Epidermal melanocyte (primary cell): ENCODE measurements around the gene HLA-E.
"Not testable (repeated sequence)": the region's sequence is repeated elsewhere in the genome, so short reads cannot be mapped to it uniquely, and the experiment has no call there.

Experiments used
- DNase-seq: peaks from one replicate; pipeline ENCODE4 v3.0.0; 2011; ENCODE audit warnings: low spot score; ENCODE audit not compliant: insufficient read length

Gene HLA-E

DNA sequence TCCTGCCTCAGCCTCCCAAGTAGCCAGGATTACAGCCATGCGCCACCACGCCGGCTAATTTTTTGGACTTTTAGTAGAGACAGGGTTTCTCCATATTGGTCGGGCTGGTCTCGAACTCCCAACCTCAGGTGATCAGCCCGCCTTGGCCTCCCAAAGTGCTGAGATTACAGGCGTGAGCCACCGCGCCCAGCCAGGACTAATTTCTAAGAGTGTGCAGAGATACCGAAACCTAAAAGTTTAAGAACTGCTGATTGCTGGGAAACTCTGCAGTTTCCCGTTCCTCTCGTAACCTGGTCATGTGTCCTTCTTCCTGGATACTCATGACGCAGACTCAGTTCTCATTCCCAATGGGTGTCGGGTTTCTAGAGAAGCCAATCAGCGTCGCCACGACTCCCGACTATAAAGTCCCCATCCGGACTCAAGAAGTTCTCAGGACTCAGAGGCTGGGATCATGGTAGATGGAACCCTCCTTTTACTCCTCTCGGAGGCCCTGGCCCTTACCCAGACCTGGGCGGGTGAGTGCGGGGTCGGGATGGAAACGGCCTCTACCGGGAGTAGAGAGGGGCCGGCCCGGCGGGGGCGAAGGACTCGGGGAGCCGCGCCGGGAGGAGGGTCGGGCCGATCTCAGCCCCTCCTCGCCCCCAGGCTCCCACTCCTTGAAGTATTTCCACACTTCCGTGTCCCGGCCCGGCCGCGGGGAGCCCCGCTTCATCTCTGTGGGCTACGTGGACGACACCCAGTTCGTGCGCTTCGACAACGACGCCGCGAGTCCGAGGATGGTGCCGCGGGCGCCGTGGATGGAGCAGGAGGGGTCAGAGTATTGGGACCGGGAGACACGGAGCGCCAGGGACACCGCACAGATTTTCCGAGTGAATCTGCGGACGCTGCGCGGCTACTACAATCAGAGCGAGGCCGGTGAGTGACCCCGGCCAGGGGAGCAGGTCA lies at the start of gene HLA-E:
HLA-E (plus strand) TSS at position 429 of the 945 bp plus-strand sequence; CDS start at position 452, 23 bp downstream.
- peak; percentile 81 for DNase-seq

DNA sequence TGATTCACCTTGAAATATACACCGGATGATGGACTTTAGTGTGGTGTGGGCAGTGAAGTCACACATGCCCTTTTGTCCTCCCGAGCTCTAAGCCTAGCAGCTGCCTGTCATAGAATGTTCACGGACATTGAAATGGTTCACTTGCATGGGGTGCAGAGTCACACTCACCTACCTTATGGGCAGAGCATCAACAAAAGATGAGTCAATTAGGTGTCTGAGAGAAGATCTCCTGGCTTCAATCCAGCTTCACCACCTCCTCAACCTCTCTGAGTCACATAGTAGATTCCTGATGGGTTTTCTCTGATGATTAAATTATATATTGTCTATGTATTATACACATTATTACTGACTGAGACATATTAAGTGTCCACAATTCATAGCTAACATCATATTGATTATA lies 48.1 kb upstream of the HLA-E start:
- no peak for DNase-seq

DNA sequence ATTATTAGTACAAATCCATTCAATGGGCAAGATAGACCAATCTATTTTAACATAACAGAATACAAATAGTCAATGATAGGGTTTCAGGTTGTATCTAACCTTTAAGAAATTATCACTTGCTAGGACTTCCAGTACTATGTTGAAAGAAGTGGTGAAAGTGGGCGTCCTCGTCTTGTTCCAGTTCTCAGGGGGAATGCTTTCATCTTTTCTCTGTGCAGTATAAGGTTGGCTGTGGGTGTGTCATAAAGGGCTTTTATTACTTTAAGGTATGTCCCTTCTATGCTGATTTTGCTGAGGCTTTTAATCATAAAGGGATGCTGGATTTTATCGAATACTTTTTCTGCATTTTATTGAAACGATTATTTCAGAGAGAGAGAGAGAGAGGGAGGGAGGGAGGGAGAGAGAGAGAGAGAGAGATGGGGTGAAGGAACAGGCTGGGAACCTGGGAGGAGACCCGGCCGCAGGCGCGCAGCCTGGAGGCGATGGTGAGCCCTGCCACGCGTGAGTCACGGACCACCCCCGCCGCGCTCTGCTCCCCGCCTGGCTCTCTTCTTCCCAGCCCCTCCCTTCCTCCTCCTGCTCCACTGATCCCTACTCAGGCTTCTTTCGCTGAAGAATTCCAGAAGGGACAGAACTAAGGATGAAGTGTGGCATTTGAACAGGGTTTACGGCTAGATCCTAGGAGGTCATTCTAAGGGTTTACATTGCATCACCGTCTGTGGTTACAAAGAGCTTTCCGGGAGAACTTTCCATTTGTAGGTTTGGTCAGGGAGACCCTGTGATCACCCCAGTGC lies 45.5 kb upstream of the HLA-E start:
- no peak for DNase-seq

DNA sequence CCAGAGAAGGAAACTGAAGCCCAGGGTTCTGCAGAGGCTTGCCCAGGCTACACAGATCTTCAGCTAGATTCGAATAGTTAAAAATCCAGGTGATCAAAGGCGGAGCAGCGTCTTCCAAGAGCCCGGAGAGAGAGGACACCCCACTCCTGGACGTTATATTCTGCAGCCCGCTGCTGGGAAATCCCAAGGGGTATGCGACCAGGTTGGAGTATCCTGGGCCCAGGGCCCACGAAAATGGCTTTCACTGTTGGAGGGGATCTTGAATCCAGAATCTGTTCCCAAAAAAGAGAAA lies 44.9 kb upstream of the HLA-E start:
- no peak for DNase-seq

DNA sequence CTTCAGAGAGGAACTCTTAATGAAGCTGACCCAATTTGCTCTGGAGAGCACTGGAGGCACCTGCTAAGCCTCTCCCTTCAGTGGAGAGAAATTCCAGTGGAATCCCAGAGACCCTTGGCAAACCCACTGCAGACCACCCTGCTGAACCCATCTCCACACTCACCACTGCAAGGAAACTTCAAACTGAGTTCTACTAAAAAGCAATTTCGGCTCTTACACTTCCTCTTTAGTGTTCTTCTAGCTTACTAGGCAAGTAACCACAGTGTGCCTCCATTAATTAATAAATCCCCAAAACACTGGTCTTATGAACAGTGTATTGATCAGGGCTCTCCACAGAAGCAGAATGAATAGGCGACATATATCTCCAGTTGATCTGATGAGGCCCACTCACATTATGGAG lies 43.0 kb upstream of the HLA-E start:
- no peak for DNase-seq

DNA sequence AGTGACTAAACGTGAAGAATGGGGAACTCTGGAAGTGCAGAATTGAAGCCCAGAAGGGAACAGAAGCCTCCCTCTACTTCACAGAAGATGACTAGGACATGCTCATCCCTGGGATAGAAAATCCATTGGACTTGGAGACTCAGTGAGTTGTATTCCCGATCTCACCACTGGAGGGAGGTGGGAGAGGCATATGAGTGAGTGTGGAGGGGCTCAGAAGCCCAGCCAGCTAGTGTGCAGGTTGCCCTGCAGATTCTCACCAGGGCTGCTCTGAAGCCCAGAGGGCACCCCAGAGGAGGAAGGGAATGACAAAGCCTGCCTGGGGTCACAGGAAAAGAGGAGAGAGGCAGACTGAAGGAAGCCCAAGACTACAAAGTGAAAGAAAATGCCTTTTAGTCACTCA lies 42.1 kb upstream of the HLA-E start:
- no peak for DNase-seq

DNA sequence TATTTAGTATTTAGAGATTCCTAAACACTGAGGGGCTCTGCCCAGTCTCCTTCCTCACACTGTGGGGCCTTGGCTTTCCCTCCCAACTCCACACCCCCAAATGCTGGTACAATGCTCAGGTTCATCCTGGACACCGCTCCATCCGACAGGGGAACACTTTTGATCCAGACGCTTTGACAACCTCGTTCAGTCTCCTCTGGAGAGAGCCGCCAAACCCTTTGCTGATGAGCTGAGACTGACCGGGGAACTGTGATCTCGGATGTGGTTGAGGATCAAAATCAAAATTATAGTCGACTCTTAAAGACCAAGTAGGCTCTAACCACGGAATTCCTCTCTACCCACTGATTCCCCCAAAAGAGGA lies 38.8 kb upstream of the HLA-E start:
- DNase-seq: no peak

DNA sequence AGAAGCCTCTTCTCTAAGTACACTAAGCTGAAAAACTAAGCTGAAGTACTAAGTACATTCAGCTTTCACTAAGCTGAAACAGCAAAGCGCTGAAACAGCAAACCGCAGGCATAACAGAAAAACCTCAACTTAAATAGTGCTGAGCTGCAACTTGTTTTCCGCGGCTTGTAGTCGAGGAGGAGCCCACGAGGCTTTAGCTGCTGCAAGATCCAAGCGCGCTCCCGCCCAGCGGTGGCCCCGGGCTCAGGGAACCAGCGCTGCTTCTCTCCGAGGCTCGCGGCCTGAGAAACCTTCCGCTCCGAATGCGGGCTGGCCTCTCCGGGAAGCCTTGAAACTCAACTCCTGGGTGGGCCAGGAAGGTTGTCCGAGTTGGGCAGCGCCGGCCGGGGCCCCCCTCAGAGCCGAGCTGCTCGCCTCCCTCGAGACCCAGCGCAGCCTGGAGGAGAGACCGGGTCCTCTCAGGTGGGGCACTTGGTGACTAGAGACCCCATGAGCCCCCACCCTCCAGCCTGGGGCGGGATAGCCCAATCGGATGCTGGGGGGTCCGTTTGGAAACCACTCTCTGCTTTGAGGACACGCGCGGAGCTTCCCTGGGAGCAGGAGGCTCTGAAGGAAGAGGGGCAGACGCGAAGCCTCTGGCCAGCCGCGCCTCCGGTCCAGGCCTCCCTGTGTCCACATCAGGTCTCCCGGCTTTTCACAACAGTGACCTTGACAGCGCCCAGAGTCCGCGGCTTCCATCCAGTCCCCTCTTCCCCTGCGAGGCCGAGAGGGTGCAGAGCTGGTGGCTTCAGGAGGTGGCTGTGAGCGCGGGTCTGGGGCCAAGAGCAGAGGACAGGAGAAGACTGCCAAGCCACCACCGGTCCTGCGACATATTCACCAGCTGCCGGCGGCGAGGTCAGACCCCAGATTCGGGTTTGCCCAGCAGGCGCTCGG lies 38.1 kb upstream of the HLA-E start:
- peak; percentile 48 for DNase-seq

DNA sequence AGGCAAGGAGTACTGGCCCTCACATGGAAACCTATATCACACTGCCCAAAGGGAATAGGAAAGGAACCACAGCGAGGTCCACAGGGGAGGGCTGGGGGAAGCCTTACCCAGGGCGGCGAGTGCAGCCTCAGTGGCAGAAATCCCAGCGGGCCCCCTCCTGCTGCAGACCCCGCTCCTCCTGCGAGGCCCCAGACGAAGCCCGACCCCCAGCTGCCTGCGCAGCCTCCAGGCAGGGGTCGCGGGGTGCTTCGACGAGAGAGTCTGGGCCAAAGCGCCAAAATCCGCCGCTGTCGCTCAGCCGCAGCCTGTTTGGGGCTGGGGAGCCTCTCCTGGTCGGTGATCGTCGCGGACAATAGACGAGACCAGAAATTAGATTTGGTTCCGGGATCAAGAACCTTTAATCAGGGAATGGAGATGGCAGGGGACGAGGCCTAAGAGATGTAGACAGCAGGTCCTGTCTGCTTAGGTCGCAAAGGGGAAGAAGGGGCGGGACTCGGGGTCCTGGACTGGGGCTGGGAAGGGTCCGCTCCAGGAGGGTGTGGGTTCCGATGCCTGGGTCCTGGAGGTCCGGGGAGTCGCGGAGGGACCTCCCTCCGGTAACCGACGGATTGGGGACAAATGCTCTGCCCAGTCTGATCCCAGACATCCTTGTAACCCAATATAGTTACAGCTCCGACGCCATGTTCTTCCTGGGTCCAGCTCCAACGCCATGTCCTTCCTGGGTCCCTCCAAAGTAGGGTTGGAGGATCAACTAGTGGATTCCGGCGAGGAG lies 36.4 kb upstream of the HLA-E start:
- no peak for DNase-seq

DNA sequence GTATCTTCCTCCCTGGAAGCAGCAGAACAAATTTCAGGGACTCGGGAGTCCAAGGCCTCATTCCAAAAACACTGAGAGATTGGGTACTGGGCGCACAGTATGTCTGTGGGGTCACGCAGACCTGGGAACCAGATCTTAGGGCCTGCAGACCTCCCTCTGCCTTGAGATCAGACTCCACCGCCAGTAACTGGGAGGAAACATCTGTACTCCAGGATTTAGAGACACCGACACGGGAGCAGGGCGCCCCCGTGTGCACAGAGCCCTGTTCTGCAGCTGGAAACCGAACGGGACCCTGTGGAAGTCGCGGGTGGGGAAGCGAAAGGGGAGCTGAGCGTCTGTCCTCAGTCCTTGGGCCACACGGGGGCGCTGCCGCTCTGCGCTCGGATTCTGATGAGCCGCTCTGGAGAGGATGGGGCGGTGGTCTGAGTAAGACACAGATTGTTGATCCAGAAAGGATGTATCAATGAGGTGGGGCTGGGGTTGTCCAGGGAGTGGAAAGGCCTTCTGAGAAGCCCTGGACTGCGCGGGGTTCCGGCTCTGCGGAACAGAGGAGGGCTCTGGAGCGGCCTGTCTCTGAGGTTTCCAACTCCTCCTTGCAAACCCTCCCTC lies 35.7 kb upstream of the HLA-E start:
- DNase-seq: peak; percentile 86

DNA sequence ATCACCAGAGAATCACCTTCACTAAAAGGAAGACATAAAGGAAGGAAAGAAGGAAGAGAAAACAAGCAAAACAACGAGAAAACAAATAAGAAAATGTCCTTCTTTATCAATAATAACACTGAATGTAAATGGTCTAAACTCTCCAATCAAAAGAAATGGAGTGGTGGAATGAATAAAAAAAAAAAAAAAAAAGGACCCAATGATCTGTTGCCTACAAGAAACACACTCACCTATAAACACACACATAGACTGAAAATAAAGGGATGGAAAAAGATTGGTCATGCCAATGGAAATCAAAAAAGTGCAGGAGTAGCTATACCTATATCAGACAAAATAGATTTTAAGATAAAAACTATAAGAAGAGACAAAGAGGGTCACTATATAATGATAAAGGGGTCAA lies 30.2 kb upstream of the HLA-E start:
- no peak for DNase-seq

DNA sequence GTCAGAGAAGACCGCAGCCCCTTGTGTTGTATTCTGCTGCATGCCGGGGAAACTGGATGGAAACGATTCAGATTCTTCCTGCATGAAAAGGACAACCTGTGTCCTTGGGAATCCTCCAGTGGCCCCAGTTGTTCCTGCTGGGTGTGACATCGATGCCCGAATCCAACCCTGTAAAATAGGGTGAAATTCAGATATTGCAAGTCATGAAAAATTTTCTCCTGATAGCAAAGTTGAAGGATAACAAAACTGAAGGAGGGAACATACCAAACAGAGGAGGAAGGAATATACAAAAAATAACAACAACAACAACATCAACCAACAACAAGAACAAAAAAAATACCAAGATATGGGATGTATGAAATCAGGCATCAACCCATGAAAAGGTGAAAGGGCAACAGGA lies 28.3 kb upstream of the HLA-E start:
- DNase-seq: no peak

DNA sequence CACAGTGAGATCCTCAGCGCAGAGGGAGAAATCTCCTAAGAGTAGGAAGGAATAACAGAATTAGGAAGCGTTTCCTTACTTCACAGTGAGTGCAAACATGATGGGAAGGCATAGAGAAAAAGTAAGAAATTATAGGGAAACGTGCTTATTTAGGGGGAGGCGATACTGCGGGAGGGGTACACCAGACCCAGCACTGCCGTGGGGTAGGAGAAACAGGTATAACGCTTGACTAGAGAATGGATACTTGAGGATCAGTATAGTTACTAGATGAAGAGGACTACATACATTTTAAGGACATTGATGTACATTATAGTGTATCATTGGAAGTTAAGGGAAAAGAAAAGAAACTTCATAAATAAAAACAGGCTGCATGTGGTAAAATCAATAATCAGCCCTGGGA lies 26.8 kb upstream of the HLA-E start:
- DNase-seq: no peak

DNA sequence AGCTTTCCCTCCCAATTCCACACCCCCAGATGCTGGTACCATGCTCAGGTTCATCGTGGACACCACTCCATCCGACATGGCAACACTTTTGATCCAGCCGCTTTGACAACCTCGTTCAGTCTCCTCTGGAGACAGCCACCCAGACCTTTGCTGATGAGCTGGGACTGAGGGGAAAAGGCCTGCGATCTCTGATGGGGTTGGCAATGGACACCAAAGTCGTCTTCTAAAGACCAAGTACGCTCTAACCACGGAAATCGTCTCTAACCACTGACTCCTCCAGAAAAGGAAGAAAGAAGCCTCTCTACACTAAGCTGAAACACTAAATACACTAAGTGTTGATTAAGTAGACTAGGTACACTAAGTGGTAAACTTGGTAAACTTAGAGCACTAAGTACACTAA lies 26.1 kb upstream of the HLA-E start:
- no peak for DNase-seq

DNA sequence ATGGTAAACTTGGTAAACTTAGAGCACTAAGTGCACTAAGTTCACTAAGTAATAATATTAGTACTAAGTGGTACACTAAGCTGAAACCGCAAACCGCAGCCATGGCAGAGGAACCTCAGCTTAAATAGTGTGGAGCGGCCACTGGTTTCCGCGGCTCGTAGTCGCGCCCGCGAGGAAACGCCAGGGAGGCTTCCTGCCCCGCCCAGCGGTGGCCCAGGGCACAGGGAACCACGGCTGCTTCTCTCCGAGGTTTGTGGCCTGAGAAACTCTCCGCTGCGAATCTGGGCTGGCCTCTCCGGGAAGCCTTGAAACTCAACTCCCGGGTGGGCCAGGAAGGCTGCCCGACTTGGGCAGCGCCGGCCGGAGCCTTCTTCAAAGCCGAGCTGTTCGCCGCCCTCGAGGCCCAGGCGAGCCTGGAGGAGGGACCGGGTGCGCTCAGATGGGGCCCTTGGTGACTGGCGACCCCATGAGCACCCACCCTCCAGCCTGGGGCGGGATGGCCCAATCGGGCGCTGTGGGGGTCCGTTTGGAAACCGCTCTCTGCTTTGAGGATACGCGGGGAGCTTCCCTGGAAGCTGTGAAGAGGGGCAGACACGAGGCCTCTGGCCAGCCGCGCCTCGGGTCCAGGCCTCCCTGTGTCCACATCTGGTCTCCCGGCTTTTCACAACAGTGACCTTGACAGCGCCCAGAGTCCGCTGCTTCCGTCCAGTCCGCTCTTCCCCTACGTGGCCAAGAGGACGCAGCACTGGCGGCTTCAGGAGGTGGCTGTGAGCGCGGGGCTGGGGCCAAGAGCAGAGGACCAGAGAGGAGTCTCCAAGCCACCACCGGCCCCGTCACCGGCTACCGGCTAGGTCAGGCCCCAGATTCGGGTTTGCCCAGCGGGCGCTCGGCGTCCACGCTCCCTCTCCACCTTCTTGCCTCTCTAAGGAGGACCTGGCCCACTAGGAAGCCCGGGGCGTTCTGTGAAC lies 25.4 kb upstream of the HLA-E start:
- no peak for DNase-seq

DNA sequence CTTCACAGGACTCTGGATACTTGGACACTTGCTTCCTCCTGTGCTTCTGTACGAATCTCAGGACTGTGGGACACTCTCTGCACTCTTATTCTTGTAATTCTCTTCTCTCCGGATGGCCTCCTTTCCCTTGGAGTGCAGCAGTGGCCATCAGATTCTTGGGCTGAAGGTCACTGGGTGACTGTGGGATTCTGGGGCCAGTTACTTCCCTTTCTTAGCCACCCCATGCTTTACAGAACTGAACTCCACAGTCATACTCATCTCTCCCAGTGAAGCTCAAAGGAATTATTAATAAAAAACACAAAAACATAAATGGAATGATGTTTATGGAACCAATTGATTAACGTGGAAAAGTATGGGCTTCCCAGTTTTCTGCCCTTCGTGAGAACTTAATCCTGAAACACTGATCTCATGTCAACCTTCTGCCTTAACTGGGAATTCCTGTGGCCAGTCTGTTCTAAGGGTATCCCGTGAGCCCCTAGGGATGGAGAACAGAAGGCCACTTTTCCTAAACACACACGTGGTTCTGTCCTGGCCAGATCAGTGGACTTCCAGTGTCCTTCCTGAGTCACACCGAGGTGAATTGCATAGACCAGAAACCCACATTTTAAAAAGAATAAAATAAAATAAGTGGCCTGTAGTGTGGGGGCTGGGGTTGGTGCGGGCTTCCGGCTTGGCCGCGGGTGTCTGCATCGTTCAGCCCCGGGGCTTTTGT lies 23.6 kb upstream of the HLA-E start:
- peak; percentile 78 for DNase-seq

DNA sequence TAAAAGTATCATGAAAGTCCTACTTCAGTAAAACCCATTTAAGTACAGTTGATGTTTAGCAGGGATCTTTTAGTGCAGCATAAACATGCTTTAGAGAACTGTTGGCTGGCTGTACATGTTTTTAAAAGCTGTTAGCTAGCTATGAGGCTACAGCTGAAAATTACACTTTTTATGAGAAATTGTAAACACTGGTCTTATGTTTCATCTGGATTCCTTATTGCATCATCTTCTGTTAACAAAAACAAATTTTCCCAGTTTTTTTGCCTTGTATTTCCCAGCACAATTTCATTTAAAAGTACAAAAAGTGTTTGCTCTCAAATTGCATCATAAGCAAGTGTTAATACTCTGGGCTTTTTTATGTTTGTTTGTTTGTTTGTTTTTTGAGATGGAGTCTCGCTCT lies 18.3 kb upstream of the HLA-E start:
- DNase-seq: no peak

DNA sequence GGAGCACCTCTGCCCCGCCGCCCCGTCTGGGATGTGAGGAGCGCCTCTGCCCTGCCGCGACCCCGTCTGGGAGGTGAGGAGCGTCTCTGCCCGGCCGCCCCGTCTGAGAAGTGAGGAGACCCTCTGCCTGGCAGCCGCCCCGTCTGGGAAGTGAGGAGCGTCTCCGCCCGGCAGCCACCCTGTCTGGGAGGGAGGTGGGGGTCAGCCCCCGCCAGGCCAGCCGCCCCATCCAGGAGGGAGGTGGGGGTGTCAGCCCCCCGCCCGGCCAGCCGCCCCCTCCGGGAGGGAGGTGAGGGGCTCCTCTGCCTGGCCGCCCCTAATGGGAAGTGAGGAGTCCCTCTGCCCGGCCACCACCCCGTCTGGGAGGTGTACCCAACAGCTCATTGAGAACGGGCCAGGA lies 14.2 kb upstream of the HLA-E start:
- not testable (repeated sequence) for DNase-seq
